ENCODE results near the gene CLDN9.

The CLDN9 gene

DNA sequence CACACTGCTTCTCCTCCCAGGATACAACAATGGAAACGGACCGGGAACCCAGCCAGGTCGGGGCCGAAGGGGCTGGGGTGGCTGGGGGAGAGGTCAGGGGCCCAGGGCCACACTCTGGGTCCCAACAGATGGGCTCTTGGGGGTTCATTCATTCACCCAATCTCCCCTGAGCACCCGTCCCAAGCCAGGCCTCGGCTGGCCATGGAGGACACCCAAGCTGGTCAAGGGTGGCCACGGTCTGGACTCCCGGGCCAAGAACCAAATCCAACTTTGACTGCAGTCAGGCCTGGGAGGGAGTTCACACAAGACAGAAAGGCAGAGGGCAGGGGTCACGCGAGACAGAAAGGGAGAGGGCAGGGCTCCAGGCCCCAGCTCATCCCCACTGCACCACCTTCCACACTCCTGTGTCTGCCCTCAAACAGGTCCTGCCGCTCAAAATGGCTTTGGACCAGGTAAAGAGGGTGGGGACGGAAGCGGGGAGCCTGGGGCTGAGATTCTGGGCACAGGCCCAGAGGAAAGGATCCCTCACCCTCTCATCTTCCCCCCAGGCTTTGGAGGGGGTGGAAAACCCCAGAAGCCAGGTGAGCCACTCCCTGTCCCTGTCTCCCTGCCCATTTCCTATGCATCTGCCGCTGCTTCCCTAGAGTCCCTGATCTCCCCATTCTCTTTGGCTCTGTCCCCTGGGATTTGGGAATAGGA, 20.2 kb upstream of the CLDN9 start:
- DNase-seq (ENCODE audit: low read depth in 2 of 2) = no peak

GRCh38 chr16:2996298-2996697, 16.4 kb upstream of the CLDN9 start:
- DNase-seq (ENCODE audit: low read depth in 2 of 2) = no peak

DNA sequence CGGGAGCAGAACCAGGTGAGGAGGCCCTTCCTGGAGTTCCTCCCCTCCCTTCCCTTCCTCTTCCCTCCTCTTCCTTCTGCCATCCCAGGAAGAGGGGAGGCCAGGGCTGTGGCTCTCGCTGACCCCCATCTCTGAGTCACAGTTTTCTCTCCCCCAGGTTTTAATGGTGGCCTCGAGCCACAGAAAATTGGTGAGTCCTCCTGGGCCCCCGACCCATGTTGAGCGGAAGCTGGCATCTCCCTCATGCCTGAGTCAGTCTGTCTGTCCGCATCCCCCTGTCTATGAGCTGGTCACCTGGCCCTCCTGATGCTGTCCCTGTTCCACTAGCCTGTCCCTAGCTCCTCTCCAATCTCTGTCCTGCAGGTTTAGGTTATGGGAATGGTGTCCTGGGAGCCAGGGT, 12.8 kb upstream of the CLDN9 start:
- no peak for DNase-seq (ENCODE audit: low read depth in 2 of 2)

- DNase-seq (ENCODE audit: low read depth in 2 of 2) = no peak
Observed at GRCh38 chr16:3000540-3000939, 12.2 kb upstream of the CLDN9 start.

DNA sequence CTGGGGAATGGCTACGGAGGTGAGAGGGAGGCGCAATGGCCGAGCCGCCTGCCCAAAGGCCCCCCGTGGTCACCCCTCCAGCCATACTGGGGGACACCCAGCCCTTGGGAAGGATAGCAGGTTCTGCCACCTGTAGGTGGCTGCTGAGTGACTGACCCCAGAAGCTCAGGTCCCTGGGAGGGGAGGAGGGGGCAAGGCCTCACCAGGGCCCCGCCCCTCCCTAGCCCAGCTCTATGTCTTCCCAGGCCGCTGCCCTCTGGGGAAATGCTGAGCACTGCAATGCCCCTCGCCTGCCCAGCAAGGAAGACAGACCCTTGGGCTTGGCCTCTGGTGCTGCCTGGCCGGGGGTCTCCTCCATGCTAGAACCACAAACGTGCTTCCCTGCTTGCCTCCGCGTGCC, 11.4 kb upstream of the CLDN9 start:
- no peak for DNase-seq (ENCODE audit: low read depth in 2 of 2)

DNA sequence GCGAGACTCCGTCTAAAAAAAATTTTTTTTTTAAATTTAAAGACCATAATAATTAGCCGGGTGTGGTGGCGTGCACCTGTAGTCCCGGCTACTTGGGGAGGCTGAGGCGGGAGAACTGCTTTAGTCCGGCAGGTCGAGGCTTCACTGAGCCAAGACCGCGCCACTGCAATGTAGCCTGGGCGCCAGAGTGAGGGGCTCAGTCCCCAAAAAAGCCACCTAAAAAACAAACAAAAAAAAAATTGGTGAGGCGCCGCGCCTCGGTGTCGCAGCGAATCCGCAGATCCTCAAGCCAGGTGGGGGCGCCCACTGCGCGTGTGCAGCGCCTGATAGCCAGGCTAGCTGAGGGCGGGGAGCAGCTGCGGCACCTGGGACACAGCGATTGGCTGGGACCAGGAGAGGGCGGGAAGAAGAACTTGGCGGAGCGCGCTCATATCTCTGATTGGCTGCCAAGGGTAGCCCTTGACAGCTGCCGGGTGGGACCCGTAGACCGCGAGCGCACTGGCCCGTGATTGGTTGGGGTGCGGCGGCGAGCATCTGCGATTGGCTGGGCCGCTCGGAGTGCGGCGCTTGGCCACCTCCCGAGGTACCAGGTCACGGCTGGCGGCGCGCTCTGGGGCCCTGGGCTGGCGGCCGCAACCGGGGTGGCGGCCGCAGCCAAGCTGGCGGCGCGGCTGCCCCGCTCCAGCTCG, 9.0 kb upstream of the CLDN9 start:
- peak; percentile 89 to 91 for DNase-seq (ENCODE audit: low read depth in 2 of 2)

DNA sequence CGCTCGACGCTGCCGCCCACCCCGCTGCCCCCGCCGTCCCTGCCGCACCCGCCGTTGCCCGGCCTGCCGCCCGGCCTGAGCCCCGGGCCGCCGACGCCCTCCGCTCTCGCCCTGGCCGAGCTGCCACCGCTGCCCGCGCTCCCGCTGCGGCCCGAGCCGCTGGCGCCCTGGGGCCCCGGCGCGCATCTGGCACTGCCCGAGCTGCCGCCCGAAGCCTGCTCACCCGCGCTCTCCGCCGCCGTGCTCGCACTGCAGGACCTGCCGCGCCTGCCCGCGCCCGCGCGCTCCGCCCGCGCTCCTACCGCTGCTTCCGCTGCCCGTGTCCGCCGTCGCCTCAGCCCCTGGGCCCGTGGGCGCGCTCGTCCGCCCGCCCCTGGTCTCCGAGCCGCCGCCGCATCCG, 8.4 kb upstream of the CLDN9 start:
- DNase-seq (ENCODE audit: low read depth in 2 of 2) = no peak

- DNase-seq (ENCODE audit: low read depth in 2 of 2) = no peak
Observed at GRCh38 chr16:3004781-3005284, 7.9 kb upstream of the CLDN9 start.

DNA sequence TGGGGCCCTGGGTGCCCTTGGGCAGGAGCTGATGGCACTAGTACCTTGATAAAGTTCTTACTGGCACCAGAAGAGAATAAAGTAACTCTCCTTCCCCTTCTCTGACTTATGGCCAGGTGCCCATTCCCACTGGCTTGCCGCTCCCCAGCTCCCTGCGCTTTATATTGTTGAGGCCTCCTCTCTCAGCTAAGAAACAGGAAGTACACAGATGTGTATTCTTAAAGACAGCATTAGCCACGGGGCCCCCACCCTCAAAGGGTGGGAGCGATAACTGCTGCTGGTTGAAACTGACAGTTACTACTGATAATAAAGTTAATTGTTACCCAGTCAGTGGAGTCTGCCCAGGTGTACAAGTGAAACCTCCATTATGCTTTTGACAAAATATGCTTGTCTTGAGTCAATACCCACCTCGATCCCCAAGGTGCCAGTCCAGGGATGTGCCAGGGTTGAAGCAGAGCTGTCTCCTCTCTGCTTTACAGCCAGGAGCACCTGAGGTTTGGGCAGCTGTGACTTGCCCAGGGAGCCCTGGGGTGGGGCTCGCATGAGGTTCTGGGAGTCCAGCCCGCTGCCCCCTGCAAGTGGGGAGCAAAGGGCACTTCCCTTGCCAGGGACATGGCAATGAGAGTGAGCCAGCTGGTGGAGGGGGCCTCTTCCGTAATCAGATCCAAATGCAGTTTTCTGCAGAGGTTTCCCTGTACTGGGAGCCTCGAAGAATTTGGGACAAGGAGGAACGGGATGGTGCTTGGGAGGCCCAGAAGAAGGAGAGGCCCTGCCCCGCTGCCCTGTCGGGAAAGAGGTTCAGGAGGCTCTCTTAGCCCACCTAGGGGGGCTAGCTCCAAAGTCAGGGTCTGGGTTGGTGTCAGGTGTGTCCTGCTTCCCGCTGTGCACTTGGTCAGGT, 5.4 kb upstream of the CLDN9 start:
- DNase-seq (ENCODE audit: low read depth in 2 of 2) = no peak

DNA sequence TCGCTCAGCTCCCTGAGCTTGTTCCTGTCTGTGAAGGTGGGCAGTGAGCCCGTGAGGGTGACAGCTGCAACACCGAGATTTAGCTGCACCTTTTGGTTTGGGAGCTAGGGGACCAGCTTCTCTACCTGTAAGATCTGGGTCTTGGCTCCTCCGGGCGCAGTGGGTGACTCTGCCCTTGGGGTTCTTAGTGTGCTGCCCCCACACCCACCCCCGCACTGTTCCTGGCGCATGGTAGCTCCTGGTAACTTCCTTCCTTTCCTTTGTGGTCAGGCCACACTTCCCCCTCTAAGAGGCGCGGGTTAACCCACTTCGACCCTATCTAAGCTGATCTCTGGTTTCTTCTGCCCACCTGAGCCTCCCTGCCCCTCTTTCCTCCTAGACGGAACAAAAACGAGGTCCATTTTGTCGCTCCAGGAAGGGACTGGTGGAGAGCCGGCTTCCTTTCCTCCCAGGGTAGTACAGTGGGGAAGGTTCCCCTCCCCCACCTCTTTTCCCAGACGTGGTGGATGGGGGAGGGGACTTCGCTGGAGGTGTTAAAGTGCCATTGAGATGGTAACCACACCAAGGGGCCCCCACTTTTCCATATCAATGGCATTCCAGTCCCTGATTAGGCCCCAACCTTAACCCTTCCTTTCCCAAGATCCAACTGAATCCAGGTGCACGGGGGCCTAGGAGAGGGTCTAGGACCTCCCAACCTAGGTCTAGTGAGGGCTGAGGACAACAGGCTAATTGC, 4.6 kb upstream of the CLDN9 start:
- no peak for DNase-seq (ENCODE audit: low read depth in 2 of 2)

DNA sequence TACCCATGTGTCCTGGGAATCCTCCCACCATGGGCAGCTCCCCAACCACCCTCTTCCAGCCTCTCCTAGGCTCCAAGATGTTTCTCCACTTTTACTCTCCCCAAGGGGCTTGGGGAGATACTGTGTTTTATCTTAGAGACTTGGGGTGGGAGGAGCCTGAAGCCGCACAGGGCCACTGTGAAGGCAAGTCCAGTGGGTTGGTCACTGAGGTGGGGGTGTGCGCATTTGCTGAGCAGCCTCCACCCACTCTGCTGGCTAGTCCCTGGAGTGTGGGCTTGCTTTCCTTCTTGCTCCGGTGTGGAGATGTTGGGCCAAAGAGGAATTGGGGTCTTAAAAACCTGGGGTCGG, 4.1 kb upstream of the CLDN9 start:
- no peak for DNase-seq (ENCODE audit: low read depth in 2 of 2)

- no peak for DNase-seq (ENCODE audit: low read depth in 2 of 2)
Observed at GRCh38 chr16:3009568-3010390, 2.9 kb upstream of the CLDN9 start.

DNA sequence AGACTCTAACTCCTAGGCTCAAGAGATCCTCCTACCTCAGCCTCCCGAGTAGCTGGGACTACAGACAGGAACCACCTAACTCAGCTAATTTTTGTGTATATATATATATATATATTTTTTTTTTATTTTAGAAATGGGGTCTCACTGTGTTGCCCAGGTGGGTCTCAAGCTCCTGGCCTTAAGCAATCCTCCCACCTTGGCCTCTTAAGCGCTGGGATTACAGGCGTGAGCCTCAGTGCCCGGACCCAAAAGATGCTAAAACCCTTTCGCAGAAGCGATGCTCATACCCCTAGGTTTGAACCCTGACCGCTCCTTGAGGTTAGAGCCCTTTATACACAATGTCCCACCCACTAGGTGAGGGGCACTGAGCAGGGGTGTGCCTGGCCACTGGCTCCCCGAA, 2.2 kb upstream of the CLDN9 start:
- no peak for DNase-seq (ENCODE audit: low read depth in 2 of 2)

- DNase-seq (ENCODE audit: low read depth in 2 of 2) = no peak
Observed at GRCh38 chr16:3012246-3012645, 477 bp upstream of the CLDN9 start.

DNA sequence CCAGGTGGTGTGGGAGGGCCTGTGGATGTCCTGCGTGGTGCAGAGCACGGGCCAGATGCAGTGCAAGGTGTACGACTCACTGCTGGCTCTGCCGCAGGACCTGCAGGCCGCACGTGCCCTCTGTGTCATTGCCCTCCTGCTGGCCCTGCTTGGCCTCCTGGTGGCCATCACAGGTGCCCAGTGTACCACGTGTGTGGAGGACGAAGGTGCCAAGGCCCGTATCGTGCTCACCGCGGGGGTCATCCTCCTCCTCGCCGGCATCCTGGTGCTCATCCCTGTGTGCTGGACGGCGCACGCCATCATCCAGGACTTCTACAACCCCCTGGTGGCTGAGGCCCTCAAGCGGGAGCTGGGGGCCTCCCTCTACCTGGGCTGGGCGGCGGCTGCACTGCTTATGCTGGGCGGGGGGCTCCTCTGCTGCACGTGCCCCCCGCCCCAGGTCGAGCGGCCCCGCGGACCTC, 798 bp downstream of the CLDN9 start:
- no peak for DNase-seq (ENCODE audit: low read depth in 2 of 2)

DNA sequence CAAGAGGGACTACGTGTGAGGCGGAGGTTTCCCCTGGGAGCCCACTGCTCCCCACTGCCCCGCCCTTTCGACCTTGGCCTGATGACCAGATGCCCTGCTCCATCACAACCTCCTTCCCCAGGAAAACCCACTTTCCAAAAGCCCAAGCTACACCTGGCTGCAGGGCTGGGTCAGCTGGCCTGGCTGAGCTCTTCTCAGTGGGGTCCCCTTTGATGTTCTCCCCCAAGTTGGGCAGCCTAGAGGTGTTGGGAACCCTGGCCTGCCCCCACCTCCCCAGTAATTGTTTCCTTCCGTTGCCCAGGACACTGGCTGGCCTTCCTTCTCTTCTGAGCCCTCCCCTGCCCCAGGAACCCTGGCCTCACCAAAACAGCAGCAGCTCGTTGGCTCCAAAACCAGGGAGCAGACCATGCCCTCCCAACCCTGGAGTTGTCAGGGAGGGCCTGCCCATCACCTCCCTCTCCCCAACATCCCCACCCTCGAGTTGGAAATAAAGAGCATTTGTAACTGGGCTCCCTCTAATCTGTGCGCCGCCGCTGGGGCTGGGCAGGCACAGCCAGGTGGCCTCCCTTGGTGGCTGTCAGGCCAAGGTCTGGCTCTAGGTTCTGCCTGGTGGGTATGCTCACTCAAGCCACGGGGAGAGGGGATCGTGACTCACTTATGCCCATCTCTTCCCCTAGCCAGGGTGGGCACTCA, 1.4 kb downstream of the CLDN9 start:
- DNase-seq (ENCODE audit: low read depth in 2 of 2) = no peak

- no peak for DNase-seq (ENCODE audit: low read depth in 2 of 2)
Observed at GRCh38 chr16:3014971-3015370, 2.2 kb downstream of the CLDN9 start.

- DNase-seq (ENCODE audit: low read depth in 2 of 2) = no peak
Observed at GRCh38 chr16:3015865-3016521, 3.3 kb downstream of the CLDN9 start.

GRCh38 chr16:3017344-3017743, 4.6 kb downstream of the CLDN9 start:
- no peak for DNase-seq (ENCODE audit: low read depth in 2 of 2)
